Colonic mucosa (tissue), 4 donors: Measurements from ENCODE around the gene CCDC107. TPM values are rescaled to one million over a fixed set of nuclear protein-coding genes. Genes with fewer than 3 reads are reported as not detected.

Source experiments
- DNase-seq: peaks from one replicate; pipeline ENCODE4 v3.0.0-alpha.2; 2020
- H3K27ac ChIP-seq: fragments of 200-600 bp; one replicate; pipeline ENCODE4 v1.8.0; 2021
- H3K27me3 ChIP-seq: fragments of 200-600 bp; one replicate; pipeline ENCODE4 v1.8.0; 2021
- H3K36me3 ChIP-seq: fragments of 200-600 bp; one replicate; pipeline ENCODE4 v1.8.0; 2021
- H3K4me1 ChIP-seq: fragments of 200-600 bp; one replicate; pipeline ENCODE4 v1.8.0; 2021; ENCODE audit warnings: mild to moderate bottlenecking
- H3K4me3 ChIP-seq: fragments of 200-600 bp; one replicate; pipeline ENCODE4 v1.8.0; 2021
- H3K9ac ChIP-seq, 2 donors: one replicate each; pipeline ENCODE4 v1.7.0; 2013; ENCODE audit warnings: control low read depth in 2 of 2, low read depth in 2 of 2, low read length in 2 of 2
- H3K9me3 ChIP-seq: fragments of 200-600 bp; one replicate; pipeline ENCODE4 v1.8.0; 2021
- intact Hi-C: fragments of 100-400 bp; cut with DNase I; formaldehyde crosslinking; loops from one replicate; pipeline ENCODE4 v1.14.1; 2022
- total RNA-seq, 2 donors: library from RNA; stranded (reverse); fragmentation: NEBNext Ultra II Directional in 1 of 2; extraction: Animal tissue kit (Norgen Biotek cat#: 25700) in 1 of 2; gene quantifications; one replicate each; pipeline ENCODE4 v1.2.1, GENCODE V29; 2021
- TF ChIP-seq, protein P1 (sequence below): fragments of 200-600 bp; IDR thresholded peaks from one replicate; pipeline ENCODE4 v1.8.0; 2022; ENCODE audit warnings: antibody characterized with exemption, mild to moderate bottlenecking
- donor health status: healthy.
- donor health status: DM: no; HTN: no; CAD: no.
- donor health status: DM: no; HTN: no; CAD: no.

CCDC107 gene
- total RNA-seq, 2 donors from 2014 or later = 19.4 to 38.3 TPM

DNA sequence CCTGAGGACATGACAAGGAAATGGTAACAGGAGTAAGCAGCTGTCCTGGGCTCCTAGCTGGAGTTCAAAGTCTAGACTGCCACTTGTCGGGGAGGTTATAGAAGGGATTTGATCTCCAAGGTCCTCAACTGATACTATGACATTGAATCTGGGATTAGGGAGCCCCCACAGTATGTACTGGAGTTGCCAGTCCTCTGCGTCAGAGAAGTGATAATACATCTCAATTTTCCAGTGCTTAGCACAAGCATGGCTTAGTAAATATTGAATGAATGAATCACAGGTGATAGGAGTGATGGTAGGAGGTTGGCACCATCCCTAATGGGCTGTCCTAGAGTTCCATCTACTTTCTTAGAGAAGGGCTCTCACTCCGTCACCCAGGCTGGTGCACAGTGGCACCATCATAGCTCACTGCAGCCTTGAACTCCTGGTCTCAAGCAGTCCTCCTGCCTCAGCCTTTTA, 37.9 kb downstream of the CCDC107 start:
- no peaks in the 10 kb centered on the region for H3K27me3 ChIP-seq
- no peaks in the 10 kb centered on the region for H3K9me3 ChIP-seq
- intact Hi-C loops = no loop called here
- peaks cover 29% of the 10 kb centered on the region for H3K36me3 ChIP-seq
- H3K27ac ChIP-seq = no peak overlapping the region
- no peaks in the 10 kb centered on the region for H3K4me1 ChIP-seq
- H3K9ac ChIP-seq = no peak overlapping the region
- TF ChIP-seq, protein P1, sequence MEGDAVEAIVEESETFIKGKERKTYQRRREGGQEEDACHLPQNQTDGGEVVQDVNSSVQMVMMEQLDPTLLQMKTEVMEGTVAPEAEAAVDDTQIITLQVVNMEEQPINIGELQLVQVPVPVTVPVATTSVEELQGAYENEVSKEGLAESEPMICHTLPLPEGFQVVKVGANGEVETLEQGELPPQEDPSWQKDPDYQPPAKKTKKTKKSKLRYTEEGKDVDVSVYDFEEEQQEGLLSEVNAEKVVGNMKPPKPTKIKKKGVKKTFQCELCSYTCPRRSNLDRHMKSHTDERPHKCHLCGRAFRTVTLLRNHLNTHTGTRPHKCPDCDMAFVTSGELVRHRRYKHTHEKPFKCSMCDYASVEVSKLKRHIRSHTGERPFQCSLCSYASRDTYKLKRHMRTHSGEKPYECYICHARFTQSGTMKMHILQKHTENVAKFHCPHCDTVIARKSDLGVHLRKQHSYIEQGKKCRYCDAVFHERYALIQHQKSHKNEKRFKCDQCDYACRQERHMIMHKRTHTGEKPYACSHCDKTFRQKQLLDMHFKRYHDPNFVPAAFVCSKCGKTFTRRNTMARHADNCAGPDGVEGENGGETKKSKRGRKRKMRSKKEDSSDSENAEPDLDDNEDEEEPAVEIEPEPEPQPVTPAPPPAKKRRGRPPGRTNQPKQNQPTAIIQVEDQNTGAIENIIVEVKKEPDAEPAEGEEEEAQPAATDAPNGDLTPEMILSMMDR = no peak
- no peak for DNase-seq
- no peak overlapping the region for H3K4me3 ChIP-seq

DNA sequence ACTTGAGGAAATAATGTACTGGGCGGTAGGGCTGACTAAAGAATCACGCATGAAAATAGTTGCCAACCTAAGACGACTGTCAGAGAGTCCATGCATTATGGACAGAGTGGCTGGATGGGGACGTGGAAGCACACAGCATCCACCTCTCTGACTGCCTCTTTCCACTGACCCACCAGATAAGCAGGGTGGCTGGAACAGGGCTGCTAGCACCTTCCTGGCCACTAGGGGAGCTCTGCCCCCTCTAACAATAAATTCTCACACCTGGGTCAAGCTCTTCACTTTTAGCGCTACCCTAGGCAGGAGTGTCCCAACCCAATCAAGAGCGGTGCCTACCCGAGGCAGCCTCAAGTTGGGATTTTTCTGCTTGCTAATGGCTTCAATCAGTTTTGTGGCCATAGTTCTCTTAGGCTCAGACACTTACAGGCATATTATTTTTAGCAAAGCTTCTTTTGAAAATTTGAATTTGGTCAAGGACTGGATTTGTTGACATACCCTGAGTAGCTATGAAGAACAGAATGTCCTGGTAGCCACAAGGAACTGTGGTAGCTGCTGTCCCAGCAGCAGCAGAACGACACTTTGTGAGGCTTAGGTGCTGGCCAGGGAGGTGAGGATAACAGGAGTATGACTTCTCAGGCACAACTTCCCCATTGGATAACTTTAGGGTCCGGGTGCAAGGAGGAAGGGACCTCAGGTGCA, 38.6 kb downstream of the CCDC107 start:
- peak overlapping the region in 1 of 2 donors; percentile 26 for H3K9ac ChIP-seq
- H3K4me3 ChIP-seq = no peak overlapping the region
- intact Hi-C loops = no loop called here
- no peak overlapping the region for H3K27ac ChIP-seq
- H3K9me3 ChIP-seq = no peaks in the 10 kb centered on the region
- peaks cover 32% of the 10 kb centered on the region for H3K36me3 ChIP-seq
- TF ChIP-seq, protein P1 = peak; percentile 95
- H3K4me1 ChIP-seq = no peaks in the 10 kb centered on the region
- no peaks in the 10 kb centered on the region for H3K27me3 ChIP-seq
- DNase-seq = peak; percentile 66

DNA sequence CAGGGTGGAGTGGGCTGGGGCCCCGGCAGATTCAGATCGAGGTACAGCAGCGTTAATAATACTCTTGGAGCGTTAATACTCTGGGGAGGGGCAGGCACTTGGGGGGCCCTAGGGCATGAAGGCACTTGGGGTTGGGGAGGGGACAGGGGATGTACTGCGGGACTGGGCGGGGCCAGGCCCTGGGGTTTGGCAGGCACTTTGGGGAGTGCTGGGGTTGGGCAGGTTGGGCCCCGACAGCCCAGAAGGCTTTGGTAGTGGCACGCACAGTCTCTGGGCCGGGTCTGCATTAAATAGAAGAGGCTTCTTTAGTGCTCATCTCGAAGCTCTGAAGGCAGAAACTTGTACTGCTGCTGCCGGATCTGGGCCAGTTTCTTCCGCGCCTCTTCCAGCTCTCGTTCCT, 39.4 kb downstream of the CCDC107 start:
- peaks cover 35% of the 10 kb centered on the region for H3K36me3 ChIP-seq
- no peak overlapping the region for H3K4me3 ChIP-seq
- no peak for DNase-seq
- intact Hi-C loops = no loop called here
- no peak overlapping the region for H3K27ac ChIP-seq
- no peak overlapping the region for H3K9ac ChIP-seq
- no peaks in the 10 kb centered on the region for H3K4me1 ChIP-seq
- TF ChIP-seq, protein P1 = no peak
- H3K27me3 ChIP-seq = no peaks in the 10 kb centered on the region
- no peaks in the 10 kb centered on the region for H3K9me3 ChIP-seq

DNA sequence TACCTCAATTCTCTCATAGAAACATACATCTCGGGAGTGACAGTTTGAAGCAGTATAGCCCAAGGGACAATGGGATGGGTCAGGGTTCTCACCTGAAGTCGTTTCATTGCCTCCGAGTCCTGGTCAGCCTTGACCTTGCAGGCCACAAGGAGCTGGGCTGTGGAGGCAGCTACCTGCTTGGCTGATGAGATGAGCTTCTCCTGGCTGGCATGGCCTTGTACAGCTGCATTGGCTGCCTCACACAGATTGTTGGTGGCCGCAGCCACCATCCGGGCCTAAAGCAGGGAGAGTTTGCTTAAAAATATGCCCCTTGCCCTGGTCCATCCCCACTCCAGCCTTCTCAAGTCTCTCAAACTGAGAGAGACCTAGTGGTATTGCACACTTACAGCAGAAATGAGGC, 40.1 kb downstream of the CCDC107 start:
- H3K27ac ChIP-seq = no peak overlapping the region
- DNase-seq = no peak

DNA sequence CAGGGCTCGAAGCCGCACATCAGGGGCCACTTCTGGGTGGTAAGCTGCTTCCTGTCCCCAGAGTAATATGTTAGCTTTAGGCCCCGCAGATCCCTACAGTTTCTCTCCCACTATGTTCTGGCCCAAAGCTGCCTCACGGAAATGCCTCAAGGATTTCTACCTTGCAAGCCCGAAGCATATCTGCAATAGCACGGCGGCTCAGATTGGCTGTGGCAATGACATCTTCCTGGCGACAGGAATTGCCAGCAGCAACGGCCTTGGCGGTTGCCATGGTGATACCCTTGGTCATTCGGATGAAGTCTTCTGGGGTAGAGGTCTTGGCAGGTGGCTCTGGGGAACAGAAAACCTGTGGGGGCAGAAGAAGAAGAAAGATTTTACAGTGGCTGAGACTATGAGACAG, 41.9 kb downstream of the CCDC107 start:
- Histone ChIP-seq H3K9ac (no peak overlapping the region), H3K9me3 (no peaks in the 10 kb centered on the region), H3K27me3 (no peaks in the 10 kb centered on the region), H3K27ac (no peak overlapping the region), H3K4me1 (no peaks in the 10 kb centered on the region), H3K4me3 (no peak overlapping the region), H3K36me3 (peaks cover 53% of the 10 kb centered on the region)
- no peak for DNase-seq
- TF ChIP-seq, protein P1 = no peak
- intact Hi-C loops = no loop called here

More for the DNA sequence above, 40.1 kb downstream of the CCDC107 start:
- Histone ChIP-seq H3K4me1 (no peaks in the 10 kb centered on the region), H3K9ac (no peak overlapping the region), H3K4me3 (no peak overlapping the region), H3K9me3 (no peaks in the 10 kb centered on the region), H3K36me3 (peaks cover 38% of the 10 kb centered on the region), H3K27me3 (no peaks in the 10 kb centered on the region)
- TF ChIP-seq, protein P1 = no peak
- intact Hi-C loops = no loop called here
